Measurements from ENCODE around the gene FNDC5.
A peak's percentile ranks its signal among the peaks of the same experiment; 100 is the strongest.

FNDC5 gene

GRCh38 chr1:32864375-32865019, 6.2 kb downstream of the FNDC5 start:
- DNase-seq (ENCODE audit: low read depth) = no peak

- DNase-seq (ENCODE audit: low read depth) = no peak
Observed at GRCh38 chr1:32863881-32864245, 6.8 kb downstream of the FNDC5 start.

DNA sequence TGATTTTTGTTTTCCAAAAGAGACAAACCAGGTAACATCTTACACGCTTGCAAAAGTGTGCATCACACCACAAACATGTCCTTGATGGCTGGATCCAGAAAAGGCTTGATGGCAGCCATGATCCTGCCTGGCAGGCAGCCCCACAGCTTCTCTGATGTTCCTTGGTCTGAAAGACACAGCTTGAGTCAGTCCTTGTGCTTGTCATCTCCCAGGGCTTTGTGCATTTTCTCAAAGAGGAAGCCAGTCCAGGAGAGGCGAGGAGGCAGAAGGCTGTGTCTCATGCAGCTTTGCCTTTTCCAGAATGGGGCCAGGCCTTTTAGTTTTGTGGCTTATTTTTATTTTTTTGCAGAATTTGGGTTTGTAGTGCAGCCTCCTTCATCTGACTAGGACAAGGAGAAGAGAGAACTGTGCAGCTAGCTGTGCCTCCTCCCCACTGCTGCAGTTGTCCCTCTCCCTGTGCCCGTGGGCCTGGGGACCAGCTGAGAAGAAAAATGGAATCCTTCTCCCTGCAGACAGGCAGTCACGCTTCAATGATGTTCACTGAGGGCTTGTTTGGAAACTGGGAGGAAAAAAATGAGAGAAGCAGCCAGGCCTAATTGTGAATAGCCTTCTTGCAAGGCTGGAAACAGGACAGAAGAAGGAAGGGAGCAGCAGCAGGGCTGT, 7.4 kb downstream of the FNDC5 start:
- DNase-seq (ENCODE audit: low read depth) = no peak

DNA sequence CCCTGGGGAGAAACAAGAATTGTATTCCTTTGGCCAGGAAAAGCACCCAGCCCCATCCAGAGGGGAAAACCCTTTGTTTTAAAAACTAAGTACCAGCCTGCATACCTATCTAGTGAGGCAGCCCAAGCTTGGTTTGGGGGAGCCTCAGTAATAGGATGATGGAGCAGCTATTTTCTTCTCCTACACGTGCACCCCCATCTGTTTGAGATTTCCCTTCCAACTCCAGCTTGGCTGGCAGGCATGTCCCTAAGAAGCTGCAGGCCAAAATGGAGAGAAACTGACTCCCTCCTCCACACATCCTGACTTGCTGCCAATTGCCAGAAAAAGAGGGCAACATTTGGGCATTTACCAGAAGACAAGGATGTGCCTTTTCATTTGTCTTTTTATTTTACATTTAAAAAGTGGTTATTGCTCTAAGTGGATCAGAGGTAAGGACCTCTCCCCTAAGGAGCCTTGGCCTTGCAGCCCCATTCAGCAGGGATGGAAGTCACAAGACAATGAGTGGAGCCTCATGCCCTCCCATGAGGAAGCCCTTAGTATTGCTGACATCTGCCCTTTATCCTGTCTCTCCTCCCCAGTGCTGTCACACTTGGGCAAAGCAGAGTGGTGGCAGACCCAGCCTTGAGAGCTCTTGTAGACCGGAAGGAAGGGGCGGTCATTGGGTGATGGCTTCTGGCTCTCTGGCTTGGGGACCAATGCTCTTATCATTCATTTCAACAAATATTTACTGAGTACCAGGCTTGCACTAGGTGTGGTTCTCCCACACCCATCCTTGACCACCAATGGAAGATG, 8.6 kb downstream of the FNDC5 start:
- DNase-seq (ENCODE audit: low read depth) = no peak

DNA sequence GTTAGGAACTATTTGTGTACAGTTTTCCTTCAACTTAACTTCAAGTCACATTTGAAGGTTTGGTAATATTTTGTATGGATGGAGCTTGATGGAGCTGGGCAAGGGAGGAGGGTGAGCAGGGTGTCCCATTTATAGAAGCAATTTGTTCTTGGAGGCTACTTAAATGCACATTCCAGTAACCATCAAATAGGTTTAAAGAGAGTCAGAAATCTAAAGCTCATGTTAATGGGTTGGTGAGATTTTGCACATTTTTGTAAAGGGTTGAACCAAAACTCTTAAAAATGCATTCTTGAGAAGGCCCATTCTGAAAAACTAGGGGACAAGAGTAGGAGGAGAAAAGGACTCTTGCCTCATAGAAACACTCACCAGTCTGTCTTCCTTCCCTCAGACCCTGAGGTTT, 10.1 kb downstream of the FNDC5 start:
- no peak for DNase-seq (ENCODE audit: low read depth)

DNA sequence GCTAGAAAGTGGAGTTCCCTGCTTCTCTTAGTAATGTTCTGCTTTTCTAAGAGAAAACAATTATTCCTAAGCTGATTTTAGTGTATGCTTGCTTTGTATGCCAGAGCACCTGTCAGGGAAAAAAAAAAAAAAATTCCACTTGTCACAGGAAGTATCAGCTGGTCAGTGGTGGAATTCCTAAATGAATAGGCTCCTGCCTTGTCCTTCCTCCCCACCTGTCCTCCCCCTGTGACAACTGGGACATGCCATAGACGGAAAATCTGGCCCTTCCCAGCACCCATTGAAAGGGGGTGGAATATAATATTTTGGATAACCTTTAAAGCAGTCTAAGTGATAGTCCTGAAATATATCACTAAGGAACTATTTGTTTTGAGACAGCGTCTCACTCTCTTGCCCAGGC, 10.8 kb downstream of the FNDC5 start:
- no peak for DNase-seq (ENCODE audit: low read depth)

DNA sequence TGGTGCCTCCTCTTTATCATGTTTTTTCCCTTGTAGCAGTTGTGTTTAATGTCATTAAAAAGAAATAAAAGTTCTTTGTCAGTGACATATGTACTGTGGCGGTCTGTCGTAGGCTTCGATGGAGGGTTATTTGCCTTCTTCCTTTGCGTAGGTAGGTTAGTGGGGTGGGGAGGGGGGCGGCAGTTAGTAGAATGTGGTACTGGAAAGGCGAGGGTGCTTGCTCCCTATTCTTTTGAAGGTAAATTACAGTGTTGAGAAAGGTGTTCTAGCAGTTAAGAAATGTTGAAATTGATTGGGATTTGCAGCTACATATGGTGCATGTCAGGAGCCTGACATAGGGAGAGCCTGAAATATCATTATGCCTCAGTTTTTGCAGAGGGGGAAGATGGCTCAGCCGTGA, 11.9 kb downstream of the FNDC5 start:
- no peak for DNase-seq (ENCODE audit: low read depth)

- no peak for DNase-seq (ENCODE audit: low read depth)
Observed at GRCh38 chr1:32858136-32858535, 12.6 kb downstream of the FNDC5 start.

GRCh38 chr1:32855861-32856617, 14.7 kb downstream of the FNDC5 start:
- DNase-seq (ENCODE audit: low read depth) = no peak

DNA sequence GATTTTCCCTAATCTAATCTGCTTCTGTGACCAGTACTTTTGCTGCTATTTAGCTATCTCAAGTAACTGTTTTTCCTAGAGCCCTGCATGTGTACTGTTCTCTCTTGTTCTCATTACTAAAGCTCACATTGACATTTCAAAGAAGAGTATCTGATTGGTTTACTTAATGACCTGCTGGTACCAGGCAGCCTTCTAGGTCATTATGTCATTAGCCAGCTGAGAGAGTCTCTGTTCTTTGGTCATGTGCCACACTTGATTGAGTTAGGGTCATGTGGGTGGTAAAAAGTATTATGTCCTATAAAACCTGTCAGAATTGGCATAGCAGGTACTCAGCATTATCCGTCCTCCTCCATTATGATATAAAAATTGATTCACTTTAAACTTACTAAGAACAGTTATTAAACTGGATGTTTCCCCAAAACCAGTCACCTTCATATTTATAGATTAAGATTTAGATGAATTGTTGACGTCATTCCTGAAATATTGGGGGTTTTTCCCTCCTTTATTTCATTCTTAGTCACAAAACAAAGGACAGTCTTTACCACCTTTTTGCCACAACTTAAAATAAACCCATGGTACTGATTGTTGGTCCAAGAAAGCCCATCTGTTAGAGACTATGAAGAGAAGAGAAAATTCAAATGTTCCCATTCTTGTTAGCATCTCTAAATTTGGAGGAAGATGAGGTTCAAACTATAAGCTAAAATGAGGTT, 22.2 kb downstream of the FNDC5 start:
- no peak for DNase-seq (ENCODE audit: low read depth)

DNA sequence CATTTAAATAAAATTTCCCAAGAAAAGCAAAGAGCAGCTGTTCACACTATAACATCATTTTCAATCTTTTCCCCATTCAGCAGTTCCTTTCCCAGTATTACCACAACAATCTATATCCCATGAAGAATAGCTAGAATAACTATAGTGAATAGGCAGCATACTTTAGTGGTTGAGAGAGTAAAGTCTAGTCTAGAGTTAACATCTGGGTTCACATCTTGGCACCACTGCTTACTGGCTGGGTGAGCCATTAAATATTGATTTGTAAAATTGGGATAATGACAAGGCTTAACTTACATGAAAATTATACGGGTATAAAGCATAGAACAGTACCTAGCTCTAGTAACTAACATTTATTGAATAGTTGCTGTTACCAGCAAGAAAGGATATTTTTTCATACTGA, 38.8 kb downstream of the FNDC5 start:
- DNase-seq (ENCODE audit: low read depth) = no peak

DNA sequence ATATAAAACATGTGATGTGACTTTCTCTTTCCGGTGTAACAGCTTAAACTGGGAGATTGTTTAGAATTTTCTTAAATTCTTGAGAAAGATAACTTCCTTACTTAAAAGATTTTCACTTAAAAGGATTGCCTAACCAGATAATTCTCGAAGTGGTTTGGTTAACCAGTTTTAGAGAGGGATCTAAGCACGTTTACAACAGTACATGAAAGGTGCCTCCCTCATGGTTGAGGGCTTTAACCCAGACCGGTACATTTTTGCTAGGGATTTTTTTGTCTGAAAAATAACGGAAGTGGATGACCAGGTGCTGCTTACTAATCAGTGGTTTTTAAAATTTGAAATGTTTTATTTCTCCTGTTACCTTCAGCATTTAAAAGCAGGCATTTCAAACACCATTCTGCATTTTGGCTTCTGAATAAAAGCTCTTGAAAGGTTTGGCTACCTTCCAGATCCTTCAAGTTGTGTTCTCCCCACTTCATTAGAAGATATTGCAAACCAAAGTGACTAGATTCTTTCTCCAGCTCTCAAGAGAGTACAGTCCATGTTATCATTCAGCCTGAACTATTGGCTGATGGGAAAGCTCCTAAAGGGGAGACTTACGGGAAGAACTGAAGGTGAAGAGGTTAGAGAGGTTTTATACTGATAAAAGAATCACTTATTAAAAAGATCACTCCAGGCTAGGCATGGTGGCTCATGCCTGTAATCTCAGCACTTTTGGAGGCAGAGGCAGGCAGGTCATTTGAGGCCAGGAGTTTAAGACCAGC, 40.4 kb downstream of the FNDC5 start:
- no peak for DNase-seq (ENCODE audit: low read depth)

DNA sequence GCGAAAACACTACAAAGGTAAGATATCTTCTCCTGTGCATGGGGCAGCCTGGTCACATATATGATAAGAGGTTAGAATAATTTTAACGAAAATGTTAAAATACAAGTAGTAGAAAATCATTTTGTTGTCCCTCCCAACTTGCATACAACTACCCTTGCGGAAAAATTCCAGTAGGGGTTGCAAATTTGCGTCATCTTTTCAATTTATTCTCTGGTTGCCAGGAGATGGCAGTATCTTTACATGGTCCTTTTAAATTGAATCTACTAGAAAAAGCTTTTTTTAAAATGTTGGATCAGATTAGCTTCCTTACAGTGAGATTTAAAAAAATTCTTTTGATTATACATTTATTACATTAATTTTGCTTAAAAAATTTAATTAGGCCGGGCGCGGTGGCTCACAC, 42.4 kb downstream of the FNDC5 start:
- no peak for DNase-seq (ENCODE audit: low read depth)

GRCh38 chr1:32825181-32825580, 45.5 kb downstream of the FNDC5 start:
- no peak for DNase-seq (ENCODE audit: low read depth)

DNA sequence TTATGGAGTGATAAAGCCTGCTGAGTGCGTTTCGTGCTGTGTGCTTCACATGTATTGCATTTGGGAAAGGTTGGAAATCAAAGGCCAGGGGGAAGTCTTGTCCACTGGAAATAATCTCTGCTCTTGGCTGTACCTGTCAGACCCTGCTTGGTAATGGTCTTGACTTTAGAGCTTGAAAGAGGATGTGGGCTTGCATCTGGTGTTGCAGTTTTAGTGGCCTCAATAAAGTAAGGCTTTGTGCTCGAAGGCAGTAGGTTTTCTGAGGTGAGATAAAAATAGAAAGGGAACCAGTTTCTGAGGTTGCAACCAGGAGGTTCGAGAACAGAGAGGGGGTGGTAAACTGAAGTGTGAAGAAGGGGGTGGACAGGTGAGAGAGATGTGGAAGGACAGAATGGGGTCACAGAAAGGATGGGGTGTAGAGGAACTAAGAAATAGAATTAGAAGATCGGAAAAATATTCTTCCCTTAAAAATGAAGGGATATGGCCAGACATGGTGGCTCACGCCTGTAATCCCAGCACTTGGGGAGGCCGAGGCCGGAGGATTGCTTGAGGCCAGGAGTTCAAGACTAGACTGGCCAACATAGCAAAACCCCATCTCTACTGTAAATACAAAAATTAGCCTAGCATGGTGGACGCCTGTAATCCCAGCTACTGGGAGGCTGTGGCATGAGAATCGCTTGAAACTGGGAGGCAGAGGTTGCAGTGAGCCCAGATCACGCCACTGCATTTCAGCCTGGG, 51.7 kb downstream of the FNDC5 start:
- DNase-seq (ENCODE audit: low read depth) = no peak

GRCh38 chr1:32817815-32818786, 52.6 kb downstream of the FNDC5 start:
- DNase-seq (ENCODE audit: low read depth) = peak; percentile 16

DNA sequence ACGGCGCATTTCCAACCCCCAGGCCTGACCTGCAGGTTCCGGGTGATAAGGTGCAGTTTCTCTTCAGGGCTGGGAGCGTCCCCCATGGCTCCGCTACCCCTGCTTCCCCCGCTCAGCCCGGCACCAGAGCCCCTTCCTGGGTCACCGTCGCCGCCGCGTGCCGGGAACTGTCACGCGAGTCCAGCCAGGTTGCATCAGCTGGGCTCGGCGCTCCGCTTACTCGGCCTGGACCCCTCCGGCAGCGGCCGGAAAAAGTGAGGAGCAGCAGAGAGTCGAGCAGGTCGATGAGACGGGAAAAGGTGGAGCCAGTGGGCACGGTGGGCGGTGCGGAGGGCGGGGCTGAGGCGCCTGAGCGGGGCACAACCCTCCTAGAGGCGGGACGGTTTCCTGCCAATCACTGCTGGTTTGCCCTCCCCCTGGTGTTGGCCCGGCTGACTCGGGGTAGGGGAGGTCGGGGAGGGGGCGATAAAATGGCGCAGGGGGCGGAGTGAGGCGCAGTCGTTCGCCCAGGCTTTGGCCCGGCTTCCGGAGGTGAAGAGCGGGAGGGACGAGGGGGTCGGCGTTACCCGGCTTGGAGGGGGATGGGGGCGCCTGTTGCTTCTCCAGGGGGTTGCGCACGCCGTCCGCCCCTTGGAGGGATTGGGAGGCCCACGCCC, 53.4 kb downstream of the FNDC5 start, which contains the start of the genes S100PBP and YARS1:
TSS of gene S100PBP (plus strand) at position 495 of the 656 bp plus-strand sequence. CDS start 8,447 bp downstream, outside the sequence.
TSS of gene YARS1 (minus strand) at position 200 of the 656 bp plus-strand sequence. CDS start at position 86, 114 bp downstream.
- DNase-seq (ENCODE audit: low read depth) = peak; percentile 100

DNA sequence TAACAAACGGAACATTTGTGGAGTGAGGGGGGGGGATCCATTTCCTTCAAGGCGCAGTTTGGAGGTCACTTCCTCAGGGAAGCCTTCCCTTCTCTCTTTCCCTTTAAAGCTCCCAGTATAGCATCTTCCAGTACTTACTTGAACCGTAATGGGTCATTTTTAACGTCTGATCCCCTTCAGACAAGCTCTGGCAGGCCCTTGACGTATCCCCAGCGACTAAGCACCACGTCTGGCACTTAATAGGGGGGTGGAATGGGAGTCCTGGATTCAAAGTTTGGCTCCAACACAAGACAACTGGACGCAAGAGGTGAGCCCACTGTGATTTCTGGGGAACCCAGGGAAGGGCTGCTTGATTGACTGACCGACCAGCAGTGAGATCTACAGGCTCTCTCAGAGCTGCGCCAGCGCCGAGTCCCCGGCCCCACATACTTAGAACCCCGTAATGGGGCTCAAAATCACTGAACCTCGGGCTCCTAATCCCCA, 54.0 kb downstream of the FNDC5 start:
- DNase-seq (ENCODE audit: low read depth) = no peak

Measured in activated T-helper 9 cell treated with anti-CD3 and anti-CD28 coated beads, Interleukin-2, amount 50 U/mL, for 16 hours (primary cell).